DND-41 (cell line): ENCODE measurements around the gene TSC2.

Source experiments
- ATAC-seq: fragments of 200-7000 bp; cut with Tn5 transposase; 3 replicates; pipeline ENCODE4 v1.9.1; 2021; ENCODE audit warnings: low read depth; ENCODE audit not compliant: insufficient read depth
- DNase-seq: peaks from one replicate; pipeline ENCODE4 v3.0.0-alpha.2; 2020
- H2AFZ ChIP-seq: 2 replicates; pipeline ENCODE4 v1.6.0; 2012; ENCODE audit warnings: low read depth, low read length
- H3K27ac ChIP-seq: 2 replicates; pipeline ENCODE4 v1.5.1; 2012; ENCODE audit warnings: low read length, inconsistent platforms
- H3K27me3 ChIP-seq: fragments of 200-600 bp; sonication (generic); 2 replicates; pipeline ENCODE4 v1.6.0; 2012; ENCODE audit warnings: low read length, mild to moderate bottlenecking, inconsistent platforms; ENCODE audit not compliant: insufficient read depth, poor library complexity
- H3K36me3 ChIP-seq: 2 replicates; pipeline ENCODE4 v1.5.1; 2012; ENCODE audit warnings: low read length, inconsistent platforms; ENCODE audit not compliant: insufficient read depth
- H3K4me1 ChIP-seq: 2 replicates; pipeline ENCODE4 v1.5.1; 2012; ENCODE audit warnings: mild to moderate bottlenecking, low read length; ENCODE audit not compliant: insufficient read depth
- H3K4me2 ChIP-seq: 2 replicates; pipeline ENCODE4 v1.6.0; 2012; ENCODE audit warnings: mild to moderate bottlenecking, moderate library complexity, low read length, inconsistent platforms; ENCODE audit not compliant: insufficient read depth
- H3K4me3 ChIP-seq, 2 experiments: fragments of 200-600 bp in 1 of 2; shearing (Covaris generic) in 1 of 2; 2 replicates each; pipeline ENCODE4 v1.5.1; 2012 to 2016; ENCODE audit warnings: inconsistent platforms in 2 of 2, low read length in 2 of 2, mild to moderate bottlenecking in 2 of 2, low read depth in 1 of 2, moderate library complexity in 1 of 2
- H3K79me2 ChIP-seq: 2 replicates; pipeline ENCODE4 v1.6.0; 2012; ENCODE audit warnings: low read length, inconsistent platforms; ENCODE audit not compliant: insufficient read depth
- H3K9ac ChIP-seq: 2 replicates; pipeline ENCODE4 v1.6.0; 2012; ENCODE audit warnings: low read depth, mild to moderate bottlenecking, inconsistent platforms, low read length, moderate library complexity
- H3K9me3 ChIP-seq: 2 replicates; pipeline ENCODE4 v1.5.1; 2012; ENCODE audit warnings: low read length, moderate library complexity, mild to moderate bottlenecking, inconsistent platforms; ENCODE audit not compliant: insufficient read depth, severe bottlenecking
- H4K20me1 ChIP-seq: 2 replicates; pipeline ENCODE4 v1.6.0; 2012; ENCODE audit warnings: low read length; ENCODE audit not compliant: insufficient read depth
- EZH2 ChIP-seq: IDR thresholded peaks from 3 replicates; pipeline ENCODE4 v1.6.1; 2012; ENCODE audit warnings: borderline replicate concordance, low read depth, mild to moderate bottlenecking, moderate library complexity, low read length, inconsistent platforms; ENCODE audit not compliant: severe bottlenecking
- TF ChIP-seq, protein P1 (sequence below): IDR thresholded peaks from 2 replicates; pipeline ENCODE4 v1.5.1; 2012; ENCODE audit warnings: borderline replicate concordance, low read length, moderate library complexity, mild to moderate bottlenecking; ENCODE audit not compliant: poor library complexity, severe bottlenecking; ENCODE audit errors: extremely low read depth

Gene TSC2

DNA sequence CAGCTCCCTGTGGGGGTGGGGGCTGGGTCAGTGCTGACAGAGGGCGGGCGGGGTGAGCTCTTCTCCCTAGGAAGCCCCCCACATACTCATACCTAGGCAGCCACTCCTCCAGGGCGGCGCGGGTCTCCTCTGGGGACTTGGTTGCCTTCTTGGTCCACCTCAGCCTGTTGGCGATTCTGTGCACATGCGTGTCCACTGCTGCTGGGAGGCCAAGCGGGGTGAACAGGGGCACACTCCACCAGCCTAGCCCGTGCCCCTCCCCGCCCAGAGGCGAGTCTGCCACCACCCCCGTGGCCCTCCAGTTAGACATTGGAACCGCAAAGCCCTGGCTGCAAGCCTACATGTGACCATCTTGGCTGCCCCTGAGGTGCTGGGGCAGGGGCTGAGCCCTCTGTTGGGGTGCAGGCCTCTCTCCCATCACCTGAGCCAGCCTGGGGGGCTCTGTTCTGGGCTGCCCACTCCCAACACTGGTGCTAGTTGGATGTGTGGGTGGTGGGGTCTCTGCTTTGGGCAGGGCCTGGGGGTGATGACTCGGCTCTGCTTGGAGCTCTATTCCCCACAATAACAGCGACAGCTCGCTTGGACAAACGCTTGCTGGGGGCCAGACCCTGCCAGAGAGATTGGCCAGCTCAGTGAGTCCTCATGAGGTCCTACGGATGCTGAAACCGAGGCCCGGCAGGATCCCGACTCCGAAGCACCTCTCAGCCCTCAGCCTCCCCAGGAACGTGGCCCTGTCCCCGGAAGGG is 7.6 kb upstream of the TSC2 start:
- no peak for ATAC-seq
- Histone ChIP-seq H3K4me2 (no peak overlapping the region), H3K27me3 (no peaks in the 10 kb centered on the region), H3K79me2 (no peaks in the 10 kb centered on the region), H3K9ac (no peak overlapping the region), H3K4me1 (no peaks in the 10 kb centered on the region), H3K4me3 (no peak overlapping the region), H3K27ac (no peak overlapping the region), H3K36me3 (peaks cover 20% of the 10 kb centered on the region), H2AFZ (no peak overlapping the region), H4K20me1 (0 out of 2 replicates have a peak, but pooled peaks cover 2% of the 10 kb centered on the region), H3K9me3 (no peaks in the 10 kb centered on the region)
- TF ChIP-seq EZH2: no peak
- TF ChIP-seq, protein P1, sequence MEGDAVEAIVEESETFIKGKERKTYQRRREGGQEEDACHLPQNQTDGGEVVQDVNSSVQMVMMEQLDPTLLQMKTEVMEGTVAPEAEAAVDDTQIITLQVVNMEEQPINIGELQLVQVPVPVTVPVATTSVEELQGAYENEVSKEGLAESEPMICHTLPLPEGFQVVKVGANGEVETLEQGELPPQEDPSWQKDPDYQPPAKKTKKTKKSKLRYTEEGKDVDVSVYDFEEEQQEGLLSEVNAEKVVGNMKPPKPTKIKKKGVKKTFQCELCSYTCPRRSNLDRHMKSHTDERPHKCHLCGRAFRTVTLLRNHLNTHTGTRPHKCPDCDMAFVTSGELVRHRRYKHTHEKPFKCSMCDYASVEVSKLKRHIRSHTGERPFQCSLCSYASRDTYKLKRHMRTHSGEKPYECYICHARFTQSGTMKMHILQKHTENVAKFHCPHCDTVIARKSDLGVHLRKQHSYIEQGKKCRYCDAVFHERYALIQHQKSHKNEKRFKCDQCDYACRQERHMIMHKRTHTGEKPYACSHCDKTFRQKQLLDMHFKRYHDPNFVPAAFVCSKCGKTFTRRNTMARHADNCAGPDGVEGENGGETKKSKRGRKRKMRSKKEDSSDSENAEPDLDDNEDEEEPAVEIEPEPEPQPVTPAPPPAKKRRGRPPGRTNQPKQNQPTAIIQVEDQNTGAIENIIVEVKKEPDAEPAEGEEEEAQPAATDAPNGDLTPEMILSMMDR: no peak
- no peak for DNase-seq

DNA sequence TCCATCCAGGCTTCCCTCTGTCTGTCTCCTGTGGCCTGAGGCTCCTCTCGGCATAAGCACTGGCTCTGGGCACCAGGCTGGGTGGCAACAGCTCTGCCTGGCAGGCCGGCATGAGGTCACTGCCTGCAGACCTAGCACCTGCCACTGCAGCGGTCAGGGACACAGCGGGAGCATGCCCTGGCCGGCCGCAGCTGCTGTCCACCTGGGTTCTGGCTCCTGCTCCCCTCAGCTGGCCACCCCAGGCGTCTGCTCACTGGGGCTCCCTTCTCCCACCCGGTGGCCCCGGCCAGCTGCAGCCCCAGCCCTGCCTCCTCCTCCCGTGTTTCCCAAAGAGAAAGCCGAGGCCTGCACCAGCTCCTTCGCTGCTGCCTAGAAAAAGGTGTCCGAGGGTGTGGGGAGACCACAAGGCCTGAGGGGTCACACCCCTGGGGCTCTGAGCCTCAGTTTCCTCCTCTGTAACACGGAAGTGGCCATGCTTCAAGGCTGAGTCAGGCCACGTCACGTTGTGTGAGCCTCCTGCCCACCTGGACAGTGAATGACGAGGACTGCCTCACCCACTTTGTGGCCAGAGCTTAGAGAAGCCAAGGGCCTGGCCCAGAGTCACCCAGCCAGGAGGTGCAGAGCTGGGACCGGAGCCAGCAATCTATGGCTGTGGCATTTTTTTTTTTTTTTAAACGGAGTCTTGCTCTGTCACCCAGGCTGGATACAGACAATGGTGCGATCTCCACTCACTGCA is 6.8 kb upstream of the TSC2 start:
- Histone ChIP-seq H4K20me1 (0 out of 2 replicates have a peak, but pooled peaks cover 2% of the 10 kb centered on the region), H2AFZ (no peak overlapping the region), H3K27ac (no peak overlapping the region), H3K4me2 (no peak overlapping the region), H3K36me3 (peaks cover 27% of the 10 kb centered on the region), H3K4me3 (no peak overlapping the region), H3K4me1 (peaks cover 3% of the 10 kb centered on the region), H3K9ac (no peak overlapping the region), H3K79me2 (peaks cover 4% of the 10 kb centered on the region), H3K9me3 (no peaks in the 10 kb centered on the region), H3K27me3 (no peaks in the 10 kb centered on the region)
- no peak for TF ChIP-seq EZH2
- TF ChIP-seq, protein P1: no peak
- DNase-seq: no peak
- ATAC-seq: no peak; the same call in 2 of the 3 replicates

- H3K9me3 ChIP-seq: no peaks in the 10 kb centered on the region
- H3K4me3 ChIP-seq: no peak overlapping the region
- peaks cover 17% of the 10 kb centered on the region for H3K4me1 ChIP-seq
- 0 out of 2 replicates have a peak, but pooled peaks cover 2% of the 10 kb centered on the region for H4K20me1 ChIP-seq
- TF ChIP-seq, protein P1: no peak
- no peak for TF ChIP-seq EZH2
- no peak overlapping the region for H3K4me2 ChIP-seq
- ATAC-seq: no peak
- no peak overlapping the region for H2AFZ ChIP-seq
- H3K9ac ChIP-seq: no peak overlapping the region
- no peaks in the 10 kb centered on the region for H3K27me3 ChIP-seq
- H3K36me3 ChIP-seq: peaks cover 30% of the 10 kb centered on the region
- DNase-seq: no peak
- no peak overlapping the region for H3K27ac ChIP-seq
- peaks cover 17% of the 10 kb centered on the region for H3K79me2 ChIP-seq
Measured at GRCh38 chr16:2042171-2042985, 5.4 kb upstream of the TSC2 start.
